HG02763 (cell line): ENCODE results near the gene MEIOSIN.

ENCODE experiments used
- ATAC-seq: cut with Tn5 transposase; IDR thresholded peaks from one replicate; pipeline ENCODE4 v1.9.1; 2021; ENCODE audit warnings: mild to moderate bottlenecking, moderate library complexity; ENCODE audit not compliant: unreplicated experiment

MEIOSIN gene

GRCh38 chr19:45763691-45764294 lies 30.6 kb downstream of the MEIOSIN start:
- ATAC-seq, result no peak

- no peak for ATAC-seq
Observed at GRCh38 chr19:45764475-45764874, 31.2 kb downstream of the MEIOSIN start.

GRCh38 chr19:45764945-45765701 lies 31.9 kb downstream of the MEIOSIN start:
- ATAC-seq, result no peak

GRCh38 chr19:45765702-45766295 lies 32.6 kb downstream of the MEIOSIN start:
- no peak for ATAC-seq

- ATAC-seq, result no peak
Observed at GRCh38 chr19:45766296-45766868, 33.1 kb downstream of the MEIOSIN start.

DNA sequence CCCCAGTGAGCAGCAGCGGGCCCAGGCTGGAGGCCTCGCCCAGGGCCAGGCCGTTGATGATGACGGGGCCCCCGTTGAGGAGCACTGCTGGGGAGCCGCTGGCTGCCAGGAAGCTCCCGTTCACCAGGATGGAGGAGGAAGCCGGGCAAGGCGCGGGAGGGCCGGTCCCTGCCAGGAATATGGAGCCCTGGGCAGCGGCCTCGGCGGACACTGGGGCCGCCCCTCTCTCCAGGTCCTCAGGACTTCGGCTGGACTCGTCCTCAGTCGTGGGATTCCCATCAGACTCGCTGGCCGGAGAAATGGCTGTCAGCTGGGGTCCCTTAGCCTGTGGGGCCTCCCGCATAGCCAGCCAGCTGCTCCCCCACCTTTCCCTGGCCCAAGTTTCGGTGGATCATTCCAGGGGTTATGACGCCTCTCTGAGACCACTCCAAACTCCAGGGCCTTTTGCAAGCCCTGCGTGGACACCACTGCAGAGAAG lies 33.7 kb downstream of the MEIOSIN start:
- ATAC-seq, result no peak

- no peak for ATAC-seq
Observed at GRCh38 chr19:45767410-45767880, 34.2 kb downstream of the MEIOSIN start.

- no peak for ATAC-seq
Observed at GRCh38 chr19:45767881-45768654, 34.8 kb downstream of the MEIOSIN start.

GRCh38 chr19:45768655-45768983 lies 35.4 kb downstream of the MEIOSIN start:
- ATAC-seq, result no peak

DNA sequence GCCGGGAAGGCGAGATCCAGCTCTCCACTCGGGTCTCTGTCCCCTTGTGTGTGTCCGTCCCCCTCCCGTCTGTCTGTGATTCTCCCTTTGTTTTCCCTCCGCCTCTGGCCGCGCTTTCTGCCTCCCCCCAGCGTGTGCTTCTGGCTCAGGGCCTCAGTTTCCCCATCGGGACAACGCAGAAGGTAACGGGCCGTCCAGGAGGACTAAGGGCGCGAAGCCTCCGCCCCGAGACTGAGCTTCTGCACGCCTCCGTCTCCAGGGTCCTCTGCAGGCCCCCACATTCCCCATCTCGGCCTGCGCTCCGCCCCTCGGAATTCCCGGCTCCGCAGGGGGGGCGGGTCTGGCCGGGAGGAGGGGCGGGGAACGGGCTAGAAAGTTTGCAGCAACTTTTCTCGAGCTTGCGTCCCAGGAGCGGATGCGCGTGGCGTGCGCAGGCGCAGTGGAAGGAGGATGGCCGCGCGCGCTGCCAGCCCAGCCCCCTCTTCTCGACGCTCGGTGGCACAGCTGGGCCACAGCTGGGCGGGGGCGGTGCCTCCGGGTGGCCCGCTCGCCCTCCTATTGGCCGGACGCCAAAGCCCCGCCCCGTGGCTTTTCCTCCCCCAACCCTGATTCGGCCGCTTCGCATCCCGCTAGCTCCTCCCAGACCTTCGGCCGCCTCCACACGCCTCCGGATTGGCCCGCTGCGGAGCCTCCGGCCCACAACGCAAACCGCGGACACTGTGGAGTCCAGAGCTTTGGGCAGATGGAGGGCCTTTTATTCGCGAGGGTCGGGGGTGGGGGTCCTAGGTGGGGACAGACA lies 35.9 kb downstream of the MEIOSIN start, which contains the start of gene SIX5:
SIX5 (minus strand) TSS at position 269 of the 799 bp plus-strand sequence. CDS start 408 bp downstream, outside the sequence.
- peak; percentile 61 for ATAC-seq

GRCh38 chr19:45769821-45770191 lies 36.6 kb downstream of the MEIOSIN start:
- no peak for ATAC-seq

GRCh38 chr19:45770192-45771101 lies 37.2 kb downstream of the MEIOSIN start:
- ATAC-seq, result peak; percentile 46

DNA sequence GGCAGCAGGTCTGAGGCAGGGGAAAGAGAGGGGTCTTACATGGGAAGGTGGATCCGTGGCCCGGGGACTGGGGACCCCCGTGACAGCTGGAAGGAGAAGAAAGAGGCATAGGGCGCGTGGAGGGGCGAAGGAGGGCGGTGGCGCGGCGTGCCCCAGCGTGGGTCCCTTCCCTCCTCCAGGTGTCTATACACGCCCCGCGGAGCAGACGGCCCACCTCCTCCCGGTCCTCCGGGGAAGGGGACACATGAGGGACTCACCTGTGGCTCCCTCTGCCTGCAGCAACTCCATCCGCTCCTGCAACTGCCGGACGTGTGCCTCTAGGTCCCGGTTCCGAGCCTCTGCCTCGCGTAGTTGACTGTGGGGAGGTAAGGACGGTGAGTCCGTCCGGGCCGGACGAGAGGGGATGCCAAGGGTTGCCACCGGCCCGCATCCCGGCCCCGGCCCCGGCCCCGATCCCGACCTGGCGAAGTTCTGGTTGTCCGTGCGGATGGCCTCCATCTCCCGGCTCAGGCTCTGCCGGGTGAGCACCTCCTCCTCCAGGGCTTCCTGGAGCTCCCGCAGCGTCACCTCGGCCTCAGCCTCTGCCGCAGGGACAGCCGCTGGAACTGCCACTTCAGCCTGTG lies 38.2 kb downstream of the MEIOSIN start:
- no peak for ATAC-seq

GRCh38 chr19:45772130-45772840 lies 39.0 kb downstream of the MEIOSIN start:
- no peak for ATAC-seq

DNA sequence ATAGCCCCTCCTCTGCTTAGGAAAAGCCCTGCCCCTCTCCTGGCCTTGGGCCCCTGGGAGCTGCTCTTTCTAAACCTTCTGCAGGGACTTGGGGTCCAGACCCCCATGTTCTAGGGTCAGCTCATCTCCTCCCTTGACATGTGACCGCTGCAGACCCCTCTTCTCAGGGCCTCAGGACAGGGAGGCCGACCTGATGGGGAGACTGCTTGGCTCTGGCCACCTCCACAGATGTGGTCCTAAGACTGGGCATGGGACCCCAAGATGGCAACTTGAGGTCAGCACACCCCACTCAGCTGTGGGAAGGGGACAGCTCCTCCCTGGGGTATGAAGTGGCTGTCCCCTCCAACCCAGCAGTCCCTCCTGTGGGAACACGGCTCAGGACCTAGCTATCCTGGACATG lies 39.7 kb downstream of the MEIOSIN start:
- ATAC-seq, result no peak

DNA sequence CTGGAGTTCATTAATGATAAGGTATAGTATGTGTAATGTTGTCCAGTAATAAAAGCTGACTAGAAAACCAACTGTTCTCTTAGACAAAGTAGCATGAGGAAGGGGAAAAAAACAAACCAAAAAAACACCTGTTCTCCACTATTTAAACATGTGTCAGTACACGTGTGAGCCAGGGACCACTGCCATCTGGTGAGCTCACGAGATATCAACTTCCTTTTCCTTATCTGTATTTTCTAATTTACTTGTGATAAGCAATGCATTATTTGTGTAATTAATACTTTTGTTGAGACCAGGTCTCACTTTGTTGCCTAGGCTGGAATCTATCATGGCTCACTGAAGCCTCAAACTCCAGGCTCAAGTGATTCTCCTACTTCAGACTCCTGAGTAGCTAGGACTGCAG lies 40.1 kb downstream of the MEIOSIN start:
- ATAC-seq, result no peak

GRCh38 chr19:45774765-45775164 lies 41.5 kb downstream of the MEIOSIN start:
- no peak for ATAC-seq

GRCh38 chr19:45777395-45777961 lies 44.2 kb downstream of the MEIOSIN start:
- no peak for ATAC-seq
